Mesenchymal stem cell (in vitro differentiated cells and primary cell): ENCODE results near the gene TP53AIP1.

Experiments
- DNase-seq: peaks from one replicate; pipeline ENCODE4 v3.0.0-alpha.2; 2013
- H2AFZ ChIP-seq: one replicate; pipeline ENCODE4 v1.6.1; 2013; ENCODE audit warnings: low read depth, mild to moderate bottlenecking, control low read depth, inconsistent platforms, low read length, moderate library complexity
- H2AK5ac ChIP-seq: 2 replicates; pipeline ENCODE4 v1.6.1; 2013; ENCODE audit warnings: low read length, moderate library complexity, mild to moderate bottlenecking, inconsistent platforms; ENCODE audit not compliant: severe bottlenecking
- H2BK120ac ChIP-seq: one replicate; pipeline ENCODE4 v1.6.1; 2013; ENCODE audit warnings: low read depth, mild to moderate bottlenecking, inconsistent platforms, low read length, moderate library complexity
- H2BK12ac ChIP-seq, 2 experiments: one replicate each; pipeline ENCODE4 v1.6.1; 2013; ENCODE audit warnings: inconsistent platforms in 2 of 2, low read length in 2 of 2, mild to moderate bottlenecking in 2 of 2, moderate library complexity in 2 of 2, control low read depth in 1 of 2
- H2BK15ac ChIP-seq: one replicate; pipeline ENCODE4 v1.6.1; 2013; ENCODE audit warnings: mild to moderate bottlenecking, low read depth, inconsistent platforms; ENCODE audit not compliant: poor library complexity, severe bottlenecking
- H2BK5ac ChIP-seq: 2 replicates; pipeline ENCODE4 v1.6.1; 2013; ENCODE audit warnings: low read depth, mild to moderate bottlenecking, low read length, control low read depth, inconsistent platforms; ENCODE audit not compliant: poor library complexity, severe bottlenecking
- H3K14ac ChIP-seq, 2 experiments: one replicate each; pipeline ENCODE4 v1.6.1; 2013; ENCODE audit warnings: inconsistent platforms in 2 of 2, low read length in 2 of 2, control low read depth in 1 of 2, mild to moderate bottlenecking in 1 of 2, moderate library complexity in 1 of 2
- H3K18ac ChIP-seq, 2 experiments: one replicate each; pipeline ENCODE4 v1.6.1; 2013; ENCODE audit warnings: inconsistent platforms in 2 of 2, low read length in 2 of 2, control low read depth in 1 of 2, low read depth in 1 of 2, mild to moderate bottlenecking in 1 of 2
- H3K23ac ChIP-seq, 2 experiments: one replicate each; pipeline ENCODE4 v1.6.1; 2013; ENCODE audit warnings: inconsistent platforms in 2 of 2, low read length in 2 of 2, mild to moderate bottlenecking in 2 of 2, moderate library complexity in 2 of 2, control low read depth in 1 of 2
- H3K27ac ChIP-seq: 2 replicates; pipeline ENCODE4 v1.5.1; 2013; ENCODE audit warnings: mild to moderate bottlenecking, moderate library complexity, low read length, control low read depth, inconsistent platforms; ENCODE audit not compliant: poor library complexity, severe bottlenecking
- H3K27me3 ChIP-seq, 2 experiments: 2 replicates each; pipeline versions ENCODE4 v1.6.1 to v1.7.0; 2013; ENCODE audit warnings: low read length in 2 of 2, mild to moderate bottlenecking in 2 of 2, moderate library complexity in 2 of 2, control low read depth in 1 of 2, inconsistent platforms in 1 of 2; ENCODE audit not compliant: control insufficient read depth in 1 of 2, insufficient read depth in 1 of 2
- H3K36me3 ChIP-seq, 2 experiments: 2 replicates each; pipeline versions ENCODE4 v1.6.1 to v1.7.0; 2013; ENCODE audit warnings: low read length in 2 of 2, control low read depth in 1 of 2, inconsistent platforms in 1 of 2, low read depth in 1 of 2, mild to moderate bottlenecking in 1 of 2; ENCODE audit not compliant: insufficient read depth in 2 of 2, control insufficient read depth in 1 of 2
- H3K4ac ChIP-seq, 2 experiments: one replicate each; pipeline ENCODE4 v1.6.1; 2013; ENCODE audit warnings: inconsistent platforms in 2 of 2, low read length in 2 of 2, mild to moderate bottlenecking in 2 of 2, moderate library complexity in 2 of 2, control low read depth in 1 of 2, low read depth in 1 of 2
- H3K4me1 ChIP-seq: 2 replicates; pipeline ENCODE4 v1.6.1; 2013; ENCODE audit warnings: low read depth, low read length, control low read depth; ENCODE audit not compliant: control insufficient read depth, insufficient read depth
- H3K4me2 ChIP-seq: 2 replicates; pipeline ENCODE4 v1.6.1; 2013; ENCODE audit warnings: low read length, mild to moderate bottlenecking, inconsistent platforms; ENCODE audit not compliant: poor library complexity, severe bottlenecking
- H3K4me3 ChIP-seq, 2 experiments: 2 replicates each; pipeline versions ENCODE4 v1.5.1 to v1.7.0; 2013; ENCODE audit warnings: low read length in 2 of 2, mild to moderate bottlenecking in 2 of 2, control low read depth in 1 of 2, low read depth in 1 of 2; ENCODE audit not compliant: insufficient read depth in 1 of 2
- H3K79me1 ChIP-seq: replicated peaks from 2 replicates; pipeline ENCODE4 v1.6.1; 2013; ENCODE audit warnings: mild to moderate bottlenecking, control low read depth, low read length, inconsistent platforms; ENCODE audit not compliant: poor library complexity, severe bottlenecking
- H3K9ac ChIP-seq: 2 replicates; pipeline ENCODE4 v1.7.0; 2013; ENCODE audit warnings: mild to moderate bottlenecking, low read length, moderate library complexity
- H3K9me3 ChIP-seq: 2 replicates; pipeline ENCODE4 v1.7.0; 2013; ENCODE audit warnings: mild to moderate bottlenecking, low read length; ENCODE audit not compliant: control insufficient read depth
- H4K8ac ChIP-seq: one replicate; pipeline ENCODE4 v1.6.1; 2013; ENCODE audit warnings: inconsistent platforms, mild to moderate bottlenecking, low read length, moderate library complexity
- H4K91ac ChIP-seq: one replicate; pipeline ENCODE4 v1.6.1; 2013; ENCODE audit warnings: mild to moderate bottlenecking, low read length, inconsistent platforms
- WGBS: methylation state at CpG from one replicate; pipeline ENCODE4 v1.1.7; 2013; ENCODE audit warnings: mixed read lengths; 5-methylcytosine and 5-hydroxymethylcytosine counted together

Gene TP53AIP1

DNA sequence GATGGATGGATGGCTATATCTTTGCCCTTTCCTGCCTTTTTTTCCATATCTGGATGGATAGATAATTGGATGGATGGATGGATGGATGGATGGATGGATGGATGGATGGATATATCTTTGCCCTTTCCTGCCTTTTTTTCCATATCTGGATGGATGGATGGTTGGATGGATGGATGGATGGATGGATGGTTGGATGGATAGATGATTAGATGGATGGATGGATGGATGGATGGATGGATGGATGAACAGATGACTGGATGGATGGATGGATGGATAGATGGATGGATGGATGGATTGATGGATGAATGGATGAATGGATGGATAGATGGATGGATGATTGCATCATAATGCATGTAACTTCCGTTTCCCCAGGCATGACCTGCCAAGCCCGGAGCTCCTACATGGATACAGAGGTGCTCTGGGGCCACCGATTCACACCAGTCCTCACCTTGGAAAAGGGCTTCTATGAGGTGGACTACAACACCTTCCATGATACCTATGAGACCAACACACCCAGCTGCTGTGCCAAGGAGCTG, 26.6 kb downstream of the TP53AIP1 start:
- H3K27ac ChIP-seq, result no peak overlapping the region
- H3K23ac ChIP-seq, result no peak overlapping the region
- no peak overlapping the region for H3K18ac ChIP-seq
- no peak overlapping the region for H3K4me3 ChIP-seq
- no peak for DNase-seq
- no peak overlapping the region for H2BK15ac ChIP-seq
- H3K36me3 ChIP-seq, result no peaks in the 10 kb centered on the region
- H3K4me2 ChIP-seq, result no peak overlapping the region
- no peaks in the 10 kb centered on the region for H3K79me1 ChIP-seq
- no peak overlapping the region for H4K91ac ChIP-seq
- peaks cover 5% of the 10 kb centered on the region for H3K9me3 ChIP-seq
- H3K14ac ChIP-seq, result no peak overlapping the region
- no peak overlapping the region for H2AFZ ChIP-seq
- H3K4me1 ChIP-seq, result no peaks in the 10 kb centered on the region
- H2AK5ac ChIP-seq, result no peak overlapping the region
- H2BK5ac ChIP-seq, result no peak overlapping the region
- no peak overlapping the region for H3K9ac ChIP-seq
- WGBS, result 84% methylated on average over 3 of the region's 3 CpGs
- H2BK120ac ChIP-seq, result no peak overlapping the region
- H3K27me3 ChIP-seq, result peaks cover 50 to 66% of the 10 kb centered on the region in 2 experiments
- H2BK12ac ChIP-seq, result no peak overlapping the region
- H4K8ac ChIP-seq, result no peak overlapping the region
- no peak overlapping the region for H3K4ac ChIP-seq

DNA sequence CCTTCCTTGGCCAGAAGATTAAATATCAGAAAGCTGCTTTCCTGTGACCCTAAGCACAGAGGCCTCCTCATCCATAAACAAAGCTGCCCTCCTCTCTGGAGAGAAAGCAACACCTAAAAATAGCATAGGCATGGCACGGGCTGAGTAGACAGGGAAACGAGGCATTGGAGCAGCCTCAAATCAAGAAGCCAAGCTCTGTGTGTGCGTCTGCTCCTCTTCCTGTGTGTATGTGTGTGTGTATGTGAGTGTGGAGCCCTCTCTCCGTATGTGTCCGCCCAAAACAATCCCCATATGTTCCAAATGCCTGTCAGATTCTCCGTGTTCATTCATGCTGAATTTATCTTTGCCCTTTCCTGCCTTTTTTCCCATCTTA, 27.5 kb downstream of the TP53AIP1 start:
- H2BK15ac ChIP-seq, result no peak overlapping the region
- H3K4me1 ChIP-seq, result no peaks in the 10 kb centered on the region
- H3K4ac ChIP-seq, result no peak overlapping the region
- no peak overlapping the region for H2AFZ ChIP-seq
- peaks cover 43 to 56% of the 10 kb centered on the region in 2 experiments for H3K27me3 ChIP-seq
- no peak overlapping the region for H3K9ac ChIP-seq
- no peak overlapping the region for H2BK120ac ChIP-seq
- H4K91ac ChIP-seq, result no peak overlapping the region
- H3K79me1 ChIP-seq, result no peaks in the 10 kb centered on the region
- H3K14ac ChIP-seq, result no peak overlapping the region
- H3K4me2 ChIP-seq, result no peak overlapping the region
- H3K36me3 ChIP-seq, result no peaks in the 10 kb centered on the region
- H2AK5ac ChIP-seq, result no peak overlapping the region
- H2BK12ac ChIP-seq, result no peak overlapping the region
- no peak overlapping the region for H3K27ac ChIP-seq
- no peak overlapping the region for H3K4me3 ChIP-seq
- no peak overlapping the region for H2BK5ac ChIP-seq
- 59% methylated on average over 5 of the region's 6 CpGs for WGBS
- H4K8ac ChIP-seq, result no peak overlapping the region
- DNase-seq, result no peak
- no peak overlapping the region for H3K23ac ChIP-seq
- H3K9me3 ChIP-seq, result peaks cover 5% of the 10 kb centered on the region
- H3K18ac ChIP-seq, result no peak overlapping the region

DNA sequence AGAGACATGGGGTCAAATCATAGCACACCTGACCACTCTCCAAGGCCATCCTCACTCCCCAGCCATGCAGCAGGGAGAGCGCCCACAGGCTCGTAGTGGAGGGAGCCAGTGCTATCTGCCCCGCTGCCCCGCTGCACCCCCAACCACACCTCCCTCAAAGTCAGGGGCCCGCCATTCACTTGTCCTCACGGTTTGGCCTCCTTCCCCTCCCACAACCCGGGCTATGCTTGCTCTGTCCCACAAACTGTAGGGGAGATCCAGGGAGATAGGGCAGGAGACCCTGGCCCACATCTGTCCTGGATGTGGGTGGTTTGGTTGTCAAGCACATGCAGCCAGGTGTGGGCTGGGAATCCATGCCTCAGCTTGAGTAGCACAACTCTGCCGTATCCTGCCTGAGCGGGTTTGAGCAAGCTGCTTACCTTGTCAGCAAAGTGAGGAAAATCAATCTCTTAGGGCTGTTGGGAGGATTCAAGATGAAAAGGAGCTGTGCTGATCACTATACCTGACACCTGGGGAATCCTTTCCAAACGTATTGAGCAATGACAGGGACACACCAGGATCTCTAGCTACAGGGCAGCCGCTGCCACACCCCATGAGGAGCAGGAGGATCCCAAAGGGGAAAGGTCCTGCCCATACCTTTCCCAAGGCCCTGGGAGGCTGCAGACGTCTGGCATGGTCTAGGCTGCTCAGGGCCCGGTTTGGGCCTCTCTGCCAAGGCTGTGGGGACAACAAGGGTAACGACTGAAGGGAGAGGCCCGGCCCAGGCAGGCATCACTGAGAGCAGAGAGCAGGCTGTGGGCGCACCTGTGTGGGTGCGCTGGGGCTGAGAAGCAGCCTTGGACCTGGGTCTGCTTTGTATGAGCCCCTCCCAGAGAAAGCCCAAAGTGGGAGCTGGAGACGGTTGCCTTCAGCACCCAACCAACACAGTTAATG, 28.2 kb downstream of the TP53AIP1 start:
- Histone ChIP-seq H2AK5ac (no peak overlapping the region), H3K4me3 (no peak overlapping the region), H3K9me3 (peaks cover 5% of the 10 kb centered on the region), H2BK120ac (no peak overlapping the region), H3K27ac (no peak overlapping the region), H3K4ac (no peak overlapping the region), H3K23ac (no peak overlapping the region), H4K91ac (no peak overlapping the region), H2BK12ac (no peak overlapping the region), H3K27me3 (peaks cover 37 to 50% of the 10 kb centered on the region in 2 experiments), H3K36me3 (no peaks in the 10 kb centered on the region), H3K9ac (no peak overlapping the region), H3K79me1 (no peaks in the 10 kb centered on the region), H2BK5ac (no peak overlapping the region), H3K18ac (no peak overlapping the region), H2BK15ac (peak overlapping the region; percentile 13), H2AFZ (no peak overlapping the region), H3K4me1 (no peaks in the 10 kb centered on the region), H4K8ac (no peak overlapping the region), H3K4me2 (no peak overlapping the region), H3K14ac (peak overlapping the region in 1 of 2 experiments; percentile 45)
- WGBS, result 90% methylated on average over 16 of the region's 18 CpGs
- no peak for DNase-seq

DNA sequence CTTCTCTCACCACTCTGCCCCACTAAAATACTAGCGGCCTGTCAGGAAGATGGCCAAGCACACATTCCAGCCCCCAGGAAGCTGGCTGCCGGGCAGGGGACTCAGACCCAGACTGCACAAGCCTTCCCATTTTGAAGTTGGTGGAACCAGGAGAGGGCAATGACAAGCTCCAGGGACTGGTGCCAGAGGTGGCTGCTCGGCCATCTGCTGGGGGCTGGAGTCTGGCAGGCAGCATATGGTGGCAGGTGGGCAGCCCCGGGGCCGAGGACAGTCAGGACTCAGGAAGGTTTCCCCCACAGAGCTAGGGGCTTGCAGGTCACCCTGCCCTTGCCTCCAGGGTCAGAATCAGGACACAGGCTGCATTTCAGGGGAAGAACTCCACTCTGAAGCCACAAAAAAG, 28.9 kb downstream of the TP53AIP1 start:
- no peak overlapping the region for H3K27ac ChIP-seq
- no peak overlapping the region for H3K9ac ChIP-seq
- H2BK12ac ChIP-seq, result no peak overlapping the region
- H2AK5ac ChIP-seq, result no peak overlapping the region
- no peak overlapping the region for H3K4me3 ChIP-seq
- H3K36me3 ChIP-seq, result no peaks in the 10 kb centered on the region
- H3K9me3 ChIP-seq, result peaks cover 5% of the 10 kb centered on the region
- 94% methylated on average over 5 of the region's 5 CpGs for WGBS
- H3K14ac ChIP-seq, result no peak overlapping the region
- no peak for DNase-seq
- H4K91ac ChIP-seq, result no peak overlapping the region
- no peak overlapping the region for H3K4ac ChIP-seq
- H3K23ac ChIP-seq, result no peak overlapping the region
- H4K8ac ChIP-seq, result no peak overlapping the region
- H3K18ac ChIP-seq, result no peak overlapping the region
- H2AFZ ChIP-seq, result no peak overlapping the region
- H2BK15ac ChIP-seq, result no peak overlapping the region
- H3K79me1 ChIP-seq, result no peaks in the 10 kb centered on the region
- no peaks in the 10 kb centered on the region for H3K4me1 ChIP-seq
- H2BK120ac ChIP-seq, result no peak overlapping the region
- no peak overlapping the region for H3K4me2 ChIP-seq
- H2BK5ac ChIP-seq, result no peak overlapping the region
- peaks cover 38 to 44% of the 10 kb centered on the region in 2 experiments for H3K27me3 ChIP-seq
